IPS-15b (cell line): ENCODE results near the gene STC2.
A peak's percentile ranks its signal among the peaks of the same experiment; 100 is the strongest.
"Not testable (repeated sequence)": the region's sequence is repeated elsewhere in the genome, so short reads cannot be mapped to it uniquely, and the experiment has no call there.

Source experiments
- H3K27me3 ChIP-seq: one replicate; pipeline ENCODE4 v1.6.1; 2013; ENCODE audit warnings: low read length; ENCODE audit not compliant: control insufficient read depth, insufficient read depth
- H3K36me3 ChIP-seq: one replicate; pipeline ENCODE4 v1.6.1; 2013; ENCODE audit warnings: low read length; ENCODE audit not compliant: control insufficient read depth, insufficient read depth
- H3K4me1 ChIP-seq: one replicate; pipeline ENCODE4 v1.6.1; 2013; ENCODE audit warnings: mild to moderate bottlenecking, low read length; ENCODE audit not compliant: control insufficient read depth, insufficient read depth
- H3K4me3 ChIP-seq: one replicate; pipeline ENCODE4 v1.5.1; 2013; ENCODE audit warnings: low read depth, low read length
- H3K9ac ChIP-seq: one replicate; pipeline ENCODE4 v1.6.1; 2013; ENCODE audit warnings: low read depth, mild to moderate bottlenecking, low read length
- H3K9me3 ChIP-seq: one replicate; pipeline ENCODE4 v1.6.1; 2013; ENCODE audit warnings: mild to moderate bottlenecking, low read length; ENCODE audit not compliant: control insufficient read depth, insufficient read depth

The STC2 gene

GRCh38 chr5:173296737-173297676 lies 31.2 kb downstream of the STC2 start:
- no peaks in the 10 kb centered on the region for H3K36me3 ChIP-seq
- peaks cover 18% of the 10 kb centered on the region for H3K27me3 ChIP-seq
- H3K4me1 ChIP-seq, result peaks cover 23% of the 10 kb centered on the region
- H3K4me3 ChIP-seq, result no peak overlapping the region
- no peak overlapping the region for H3K9ac ChIP-seq
- no peaks in the 10 kb centered on the region for H3K9me3 ChIP-seq

- Histone ChIP-seq H3K36me3 (no peaks in the 10 kb centered on the region), H3K9ac (no peak overlapping the region), H3K4me3 (no peak overlapping the region), H3K4me1 (peaks cover 18% of the 10 kb centered on the region), H3K27me3 (peaks cover 18% of the 10 kb centered on the region), H3K9me3 (no peaks in the 10 kb centered on the region)
Measured at GRCh38 chr5:173295796-173296195, 32.4 kb downstream of the STC2 start.

- Histone ChIP-seq H3K4me3 (no peak overlapping the region), H3K9me3 (no peaks in the 10 kb centered on the region), H3K36me3 (no peaks in the 10 kb centered on the region), H3K4me1 (peaks cover 18% of the 10 kb centered on the region), H3K9ac (no peak overlapping the region), H3K27me3 (peaks cover 18% of the 10 kb centered on the region)
Measured at GRCh38 chr5:173294673-173295320, 33.4 kb downstream of the STC2 start.

- no peaks in the 10 kb centered on the region for H3K36me3 ChIP-seq
- H3K9me3 ChIP-seq, result no peaks in the 10 kb centered on the region
- peaks cover 18% of the 10 kb centered on the region for H3K27me3 ChIP-seq
- peak overlapping the region; percentile 4 for H3K4me3 ChIP-seq
- no peak overlapping the region for H3K9ac ChIP-seq
- peaks cover 18% of the 10 kb centered on the region for H3K4me1 ChIP-seq
Measured at GRCh38 chr5:173293817-173294672, 34.2 kb downstream of the STC2 start.

GRCh38 chr5:173291722-173292658 lies 36.2 kb downstream of the STC2 start:
- H3K4me1 ChIP-seq, result peaks cover 16% of the 10 kb centered on the region
- H3K4me3 ChIP-seq, result no peak overlapping the region
- no peaks in the 10 kb centered on the region for H3K9me3 ChIP-seq
- peaks cover 18% of the 10 kb centered on the region for H3K27me3 ChIP-seq
- no peaks in the 10 kb centered on the region for H3K36me3 ChIP-seq
- H3K9ac ChIP-seq, result no peak overlapping the region

- Histone ChIP-seq H3K9me3 (no peaks in the 10 kb centered on the region), H3K4me3 (no peak overlapping the region), H3K36me3 (no peaks in the 10 kb centered on the region), H3K9ac (no peak overlapping the region), H3K27me3 (peaks cover 16% of the 10 kb centered on the region), H3K4me1 (peaks cover 16% of the 10 kb centered on the region)
Measured at GRCh38 chr5:173290477-173291131, 37.6 kb downstream of the STC2 start.

GRCh38 chr5:173289372-173289771 lies 38.8 kb downstream of the STC2 start:
- peaks cover 15% of the 10 kb centered on the region for H3K27me3 ChIP-seq
- no peak overlapping the region for H3K9ac ChIP-seq
- H3K9me3 ChIP-seq, result no peaks in the 10 kb centered on the region
- no peaks in the 10 kb centered on the region for H3K36me3 ChIP-seq
- H3K4me1 ChIP-seq, result peaks cover 14% of the 10 kb centered on the region
- no peak overlapping the region for H3K4me3 ChIP-seq

GRCh38 chr5:173288632-173289031 lies 39.6 kb downstream of the STC2 start:
- peaks cover 18% of the 10 kb centered on the region for H3K27me3 ChIP-seq

GRCh38 chr5:173287086-173287485 lies 41.1 kb downstream of the STC2 start:
- Histone ChIP-seq H3K36me3 (no peaks in the 10 kb centered on the region), H3K27me3 (peaks cover 28% of the 10 kb centered on the region), H3K9ac (no peak overlapping the region), H3K4me1 (peaks cover 6% of the 10 kb centered on the region), H3K9me3 (no peaks in the 10 kb centered on the region), H3K4me3 (no peak overlapping the region)

More at GRCh38 chr5:173288632-173289031, 39.6 kb downstream of the STC2 start:
- no peaks in the 10 kb centered on the region for H3K36me3 ChIP-seq
- H3K9ac ChIP-seq, result no peak overlapping the region
- peaks cover 10% of the 10 kb centered on the region for H3K4me1 ChIP-seq
- no peaks in the 10 kb centered on the region for H3K9me3 ChIP-seq
- no peak overlapping the region for H3K4me3 ChIP-seq

- H3K9me3 ChIP-seq, H3K4me3 ChIP-seq, H3K9ac ChIP-seq, H3K4me1 ChIP-seq, H3K36me3 ChIP-seq: not testable (repeated sequence)
- H3K27me3 ChIP-seq, result peaks cover 28% of the 10 kb centered on the region
Measured at GRCh38 chr5:173284343-173284958, 43.8 kb downstream of the STC2 start.
